Measurements from ENCODE around the gene ZNF789.

DNA sequence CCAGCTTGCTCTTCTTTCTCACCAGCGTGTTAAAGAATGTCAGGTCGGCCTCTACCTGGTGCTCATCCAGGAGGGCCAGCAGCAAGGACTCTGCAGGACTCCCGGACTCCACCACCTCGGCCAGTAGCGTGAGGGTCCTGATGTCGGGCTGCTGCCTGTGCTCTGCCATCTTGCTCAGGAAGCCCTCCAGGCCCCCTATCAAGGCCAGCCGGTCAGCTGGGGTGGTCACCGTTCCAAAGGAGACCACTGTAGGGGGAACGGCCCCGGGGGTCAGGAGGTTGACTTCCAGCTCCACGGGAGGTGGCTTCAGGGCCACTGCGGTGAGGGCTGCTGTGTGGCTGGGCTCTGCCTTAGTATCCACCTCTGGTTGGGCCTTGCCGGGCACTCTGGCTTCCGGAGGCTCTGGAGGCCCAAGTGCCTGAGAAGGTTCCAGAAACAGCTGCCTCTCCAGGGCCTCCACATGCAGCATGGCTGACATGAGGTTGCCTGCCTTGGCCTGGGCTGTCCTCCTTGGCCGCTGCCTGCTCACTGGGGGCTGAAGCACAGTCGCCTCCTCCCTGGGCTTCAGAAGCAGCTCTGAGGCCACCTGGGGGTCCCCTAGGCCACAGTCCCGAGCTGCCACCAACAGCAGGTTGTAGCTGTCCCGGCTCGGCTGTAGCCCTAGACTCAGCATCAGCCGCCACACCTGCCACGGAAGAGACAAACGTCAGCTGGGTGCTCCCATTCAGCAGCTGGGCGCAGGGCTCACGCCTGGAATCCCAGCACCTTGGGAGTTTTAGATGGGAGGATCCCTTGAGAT, 47.6 kb upstream of the ZNF789 start:
- TF ChIP-seq, protein P1, sequence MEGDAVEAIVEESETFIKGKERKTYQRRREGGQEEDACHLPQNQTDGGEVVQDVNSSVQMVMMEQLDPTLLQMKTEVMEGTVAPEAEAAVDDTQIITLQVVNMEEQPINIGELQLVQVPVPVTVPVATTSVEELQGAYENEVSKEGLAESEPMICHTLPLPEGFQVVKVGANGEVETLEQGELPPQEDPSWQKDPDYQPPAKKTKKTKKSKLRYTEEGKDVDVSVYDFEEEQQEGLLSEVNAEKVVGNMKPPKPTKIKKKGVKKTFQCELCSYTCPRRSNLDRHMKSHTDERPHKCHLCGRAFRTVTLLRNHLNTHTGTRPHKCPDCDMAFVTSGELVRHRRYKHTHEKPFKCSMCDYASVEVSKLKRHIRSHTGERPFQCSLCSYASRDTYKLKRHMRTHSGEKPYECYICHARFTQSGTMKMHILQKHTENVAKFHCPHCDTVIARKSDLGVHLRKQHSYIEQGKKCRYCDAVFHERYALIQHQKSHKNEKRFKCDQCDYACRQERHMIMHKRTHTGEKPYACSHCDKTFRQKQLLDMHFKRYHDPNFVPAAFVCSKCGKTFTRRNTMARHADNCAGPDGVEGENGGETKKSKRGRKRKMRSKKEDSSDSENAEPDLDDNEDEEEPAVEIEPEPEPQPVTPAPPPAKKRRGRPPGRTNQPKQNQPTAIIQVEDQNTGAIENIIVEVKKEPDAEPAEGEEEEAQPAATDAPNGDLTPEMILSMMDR (conservative IDR thresholded peaks at IDR 0.05; ENCODE audit: low read depth, low read length), result no peak
- TF ChIP-seq SMC3 (IDR thresholded peaks at IDR 0.05; ENCODE audit: low read depth, low read length) (no peak), POLR2A (IDR thresholded peaks at IDR 0.05; ENCODE audit: low read depth, low read length) (no peak), RAD21 (IDR thresholded peaks at IDR 0.05; ENCODE audit: low read length) (no peak), RFX5 (IDR thresholded peaks at IDR 0.05; ENCODE audit: low read depth, low read length) (no peak), MXI1 (IDR thresholded peaks at IDR 0.05; ENCODE audit: borderline replicate concordance, low read depth, low read length) (no peak), BHLHE40 (IDR thresholded peaks at IDR 0.05; ENCODE audit: low read depth, low read length) (no peak)
- TF ChIP-seq, protein P2, sequence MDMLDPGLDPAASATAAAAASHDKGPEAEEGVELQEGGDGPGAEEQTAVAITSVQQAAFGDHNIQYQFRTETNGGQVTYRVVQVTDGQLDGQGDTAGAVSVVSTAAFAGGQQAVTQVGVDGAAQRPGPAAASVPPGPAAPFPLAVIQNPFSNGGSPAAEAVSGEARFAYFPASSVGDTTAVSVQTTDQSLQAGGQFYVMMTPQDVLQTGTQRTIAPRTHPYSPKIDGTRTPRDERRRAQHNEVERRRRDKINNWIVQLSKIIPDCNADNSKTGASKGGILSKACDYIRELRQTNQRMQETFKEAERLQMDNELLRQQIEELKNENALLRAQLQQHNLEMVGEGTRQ (IDR thresholded peaks at IDR 0.05; ENCODE audit: low read depth, low read length), result no peak
- TF ChIP-seq, protein P3, sequence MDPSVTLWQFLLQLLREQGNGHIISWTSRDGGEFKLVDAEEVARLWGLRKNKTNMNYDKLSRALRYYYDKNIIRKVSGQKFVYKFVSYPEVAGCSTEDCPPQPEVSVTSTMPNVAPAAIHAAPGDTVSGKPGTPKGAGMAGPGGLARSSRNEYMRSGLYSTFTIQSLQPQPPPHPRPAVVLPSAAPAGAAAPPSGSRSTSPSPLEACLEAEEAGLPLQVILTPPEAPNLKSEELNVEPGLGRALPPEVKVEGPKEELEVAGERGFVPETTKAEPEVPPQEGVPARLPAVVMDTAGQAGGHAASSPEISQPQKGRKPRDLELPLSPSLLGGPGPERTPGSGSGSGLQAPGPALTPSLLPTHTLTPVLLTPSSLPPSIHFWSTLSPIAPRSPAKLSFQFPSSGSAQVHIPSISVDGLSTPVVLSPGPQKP (IDR thresholded peaks at IDR 0.05; ENCODE audit: borderline replicate concordance, low read depth, low read length), result no peak
